NCI-H1930 (cell line): ENCODE measurements around the gene GID4.
"Not testable (repeated sequence)": the region's sequence is repeated elsewhere in the genome, so short reads cannot be mapped to it uniquely, and the experiment has no call there.

Source experiments
- DNase-seq, 2 experiments: peaks; one replicate each; lab custom pipeline; 2025; lab: John Stamatoyannopoulos, UW

The GID4 gene

DNA sequence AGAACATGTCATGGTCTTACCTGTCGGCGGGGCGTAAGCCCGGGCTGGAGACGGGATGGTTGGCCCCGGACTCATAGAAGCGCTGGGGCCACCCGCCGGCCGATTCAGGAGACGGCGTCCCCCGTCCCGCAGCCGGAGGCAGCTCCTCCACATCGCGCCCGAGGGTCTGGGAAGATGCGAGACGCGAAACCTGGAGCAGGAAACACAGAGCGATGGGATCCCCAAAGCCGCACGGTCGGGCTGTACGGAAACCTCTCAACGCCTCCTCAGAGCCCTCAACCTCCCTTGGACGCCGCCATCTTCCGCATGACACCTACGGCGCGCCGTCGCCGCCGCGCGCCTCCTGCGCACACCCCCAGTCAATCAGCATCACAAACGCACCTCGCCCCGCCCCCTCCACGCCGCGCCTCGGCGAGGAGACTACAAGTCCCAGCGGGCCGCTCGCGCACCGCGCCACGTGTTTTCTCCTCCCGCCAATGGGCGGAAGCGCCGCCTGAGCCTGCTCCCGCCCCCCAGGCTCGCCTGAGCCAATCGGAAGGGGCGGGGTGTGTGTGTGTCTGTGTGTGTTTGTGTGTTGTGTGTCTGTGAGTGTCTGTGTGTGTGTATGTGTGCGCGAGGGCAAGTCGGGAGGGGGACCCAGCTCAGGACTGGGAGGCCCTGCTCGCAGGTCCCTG lies at the start of gene GID4, which contains the start of gene ATPAF2:
Gene GID4, plus strand, starts transcription at position 548 of the 674 bp plus-strand sequence. Its CDS starts 57 bp downstream, at position 605.
Gene ATPAF2, minus strand, starts transcription at position 308 of the 674 bp plus-strand sequence. Its CDS starts 155 bp downstream, at position 153.
- peak; percentile 97 to 99 for DNase-seq

DNA sequence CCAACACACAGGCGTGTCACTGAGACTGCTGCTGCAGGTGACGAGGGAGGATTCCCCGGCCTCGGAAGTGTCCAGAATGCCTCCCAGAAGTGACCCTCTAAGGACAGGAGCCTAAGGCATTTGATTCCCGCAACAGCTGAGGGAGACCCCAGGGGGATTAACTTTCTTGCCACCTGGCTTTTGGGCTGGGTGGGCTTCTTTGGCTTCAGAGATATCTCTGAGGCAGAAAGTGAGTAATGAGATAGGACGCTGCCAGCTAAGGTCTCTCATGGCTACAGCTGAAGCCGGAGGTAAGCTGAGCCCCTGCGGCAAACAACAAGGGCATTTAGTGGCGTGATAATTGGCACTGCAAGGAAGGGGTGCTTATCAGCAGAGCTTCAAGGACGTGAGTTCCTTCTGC lies 49.6 kb upstream of the GID4 start:
- DNase-seq, result no peak

DNA sequence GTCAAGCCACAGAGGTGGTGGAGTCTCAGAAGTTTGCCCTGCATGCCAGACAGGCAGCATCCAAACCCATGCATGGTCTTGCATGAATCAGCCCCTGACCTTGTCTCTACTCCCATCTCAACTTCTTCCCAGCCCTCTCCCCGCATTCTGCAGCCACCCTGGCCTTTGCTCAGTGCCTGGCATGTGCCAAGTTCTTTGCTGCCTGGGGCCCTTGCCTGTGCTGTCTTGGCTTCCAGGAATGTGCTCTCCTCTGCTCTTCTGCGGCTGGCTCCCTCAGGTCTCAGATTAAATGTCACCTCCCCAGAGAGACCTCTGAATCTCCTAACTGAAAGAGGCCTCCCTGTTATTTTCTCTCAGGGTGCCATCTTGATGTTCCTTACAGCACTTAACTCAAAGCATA lies 48.9 kb upstream of the GID4 start:
- no peak for DNase-seq

DNA sequence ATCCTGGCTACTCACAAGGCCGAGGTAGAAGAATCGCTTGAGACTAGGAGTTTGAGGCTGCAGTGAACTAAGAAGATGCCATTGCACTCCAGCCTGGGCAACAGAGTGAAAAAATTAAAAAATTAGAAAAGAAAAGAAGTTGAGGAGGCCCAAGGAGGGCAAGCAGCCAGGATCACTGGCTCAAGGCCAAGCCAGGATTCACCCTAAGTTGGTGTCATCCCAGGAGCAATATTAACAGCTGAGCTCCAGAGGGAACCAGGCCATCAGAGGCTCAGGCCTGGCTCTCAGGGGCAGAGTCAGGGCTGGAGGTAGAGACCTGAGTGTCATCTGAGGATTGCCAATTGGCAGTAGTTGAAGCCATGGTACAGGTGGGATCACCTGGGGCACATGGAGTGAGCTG lies 45.8 kb upstream of the GID4 start:
- no peak for DNase-seq

DNA sequence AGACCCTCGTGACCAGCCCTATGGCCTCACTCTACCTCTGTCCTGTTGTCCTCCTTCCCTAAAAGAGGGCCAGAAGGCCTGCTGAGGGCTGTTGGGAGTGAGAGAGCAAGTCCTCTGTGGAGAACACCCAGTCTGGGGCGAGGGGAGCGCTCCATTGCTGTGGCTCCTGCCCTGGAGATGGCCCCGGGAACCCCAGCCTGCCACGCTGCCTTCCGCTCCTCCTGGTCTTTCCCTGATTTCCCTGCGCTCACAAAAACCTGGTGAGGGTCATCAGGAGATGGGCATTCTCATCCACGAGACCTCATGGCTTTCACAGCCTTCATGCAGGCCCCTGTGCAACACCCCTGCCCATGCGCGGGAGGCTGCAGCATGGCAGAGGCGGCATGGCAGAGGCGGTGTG lies 45.4 kb upstream of the GID4 start:
- no peak for DNase-seq

DNA sequence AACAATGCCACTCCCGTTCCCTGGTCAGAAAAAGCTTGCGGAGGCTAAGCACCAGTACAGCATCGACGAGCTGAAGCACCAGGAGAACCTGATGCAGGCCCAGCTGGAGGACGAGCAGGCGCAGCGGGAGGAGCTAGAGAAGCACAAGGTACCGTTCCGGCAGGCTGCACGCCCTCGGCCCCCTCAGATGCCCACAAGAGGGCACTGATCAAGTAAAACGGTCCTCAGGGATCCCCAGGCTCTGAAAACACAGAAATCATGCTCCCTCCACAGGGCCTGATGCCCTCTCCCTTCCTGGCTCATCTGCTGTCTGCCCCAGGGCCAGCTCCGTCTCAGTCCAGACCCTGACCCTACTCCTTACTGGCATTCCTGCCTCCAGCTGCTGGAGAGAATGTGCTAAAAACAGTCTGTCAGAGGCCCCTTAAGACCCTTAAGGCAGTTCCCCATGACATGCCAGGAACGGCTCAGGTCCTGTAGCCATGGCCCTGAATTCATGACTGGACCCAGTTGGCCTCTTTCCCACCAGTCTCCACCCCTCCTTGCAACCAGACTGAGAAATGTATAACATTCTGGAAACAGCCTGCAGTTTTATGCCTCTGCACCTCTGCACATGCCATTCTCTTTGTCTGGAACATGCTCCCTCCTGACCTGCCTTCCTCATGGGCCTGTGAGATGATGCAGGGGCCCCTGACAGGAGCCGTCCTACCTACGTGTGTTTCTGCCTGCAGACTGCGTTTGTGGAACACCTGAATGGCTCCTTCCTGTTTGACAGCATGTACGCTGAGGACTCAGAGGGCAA lies 44.7 kb upstream of the GID4 start:
- peak; percentile 7 to 24 for DNase-seq

DNA sequence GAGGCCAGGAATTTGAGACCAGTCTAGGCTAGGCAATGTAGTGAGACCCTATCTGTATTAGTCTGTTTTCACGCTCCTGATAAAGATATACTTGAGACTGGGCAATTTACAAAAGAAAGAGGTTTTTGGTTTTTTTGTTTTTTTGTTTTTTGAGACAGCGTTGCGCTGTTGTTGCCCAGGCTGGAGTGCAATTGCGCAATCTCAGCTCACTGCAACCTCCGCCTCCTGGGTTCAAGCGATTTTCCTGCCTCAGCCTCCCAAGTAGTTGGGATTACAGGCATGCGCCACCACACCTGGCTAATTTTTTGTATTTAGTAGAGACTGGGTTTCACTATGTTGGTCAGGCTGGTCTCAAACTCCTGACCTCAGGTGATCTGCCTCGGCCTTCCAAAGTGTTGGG lies 43.3 kb upstream of the GID4 start:
- DNase-seq, result not testable (repeated sequence)

DNA sequence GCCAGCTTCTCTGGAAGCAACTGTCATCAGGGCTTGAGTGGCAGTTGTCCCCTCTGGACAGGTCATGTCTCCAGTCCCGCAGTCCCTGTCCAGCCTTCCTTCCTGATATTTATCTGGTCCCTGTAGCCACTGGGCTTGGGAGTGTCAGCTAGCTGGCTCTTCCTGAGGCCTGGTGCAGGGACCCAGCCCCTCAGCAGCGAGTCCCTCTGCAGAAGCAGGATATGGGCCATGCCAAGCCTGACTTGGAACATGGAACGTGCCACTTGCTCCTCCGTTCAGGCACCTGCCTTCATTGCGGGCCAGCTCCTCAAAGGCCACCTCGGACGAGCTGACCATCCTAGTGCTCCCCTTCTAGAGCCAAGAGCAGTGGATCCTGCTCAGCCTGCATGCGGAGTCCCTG lies 40.3 kb upstream of the GID4 start:
- no peak for DNase-seq

DNA sequence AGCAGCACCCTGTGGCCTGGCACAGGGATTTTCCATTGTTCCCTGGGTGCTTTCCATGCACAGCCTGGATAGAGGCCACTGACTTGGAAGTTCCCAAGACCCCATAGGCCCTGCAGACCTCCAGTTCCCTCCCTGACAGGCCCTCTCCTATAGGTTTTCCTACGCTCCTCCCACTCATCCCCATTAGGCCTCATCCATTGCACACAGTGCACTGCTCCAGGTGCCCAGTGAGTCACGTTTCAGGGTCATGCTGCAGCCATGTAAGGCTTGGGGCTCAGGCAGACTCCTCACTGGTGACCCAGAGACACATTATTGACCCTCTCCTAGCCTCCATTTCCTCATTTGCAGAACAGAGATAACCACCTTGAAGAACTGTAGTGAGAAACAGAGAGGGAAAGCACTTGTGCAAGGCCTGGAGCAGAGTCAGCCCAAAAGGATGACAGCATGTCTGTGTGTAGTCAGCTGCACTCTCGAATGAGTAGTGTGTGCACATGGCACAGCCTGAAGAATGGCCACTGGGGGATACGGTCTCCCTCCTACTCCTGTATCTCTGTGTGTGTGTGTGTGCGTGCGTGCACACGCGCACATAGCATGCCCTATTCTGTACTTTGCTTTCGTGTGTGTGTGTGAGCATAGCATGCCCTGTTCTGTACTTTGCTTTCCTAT lies 39.7 kb upstream of the GID4 start:
- no peak for DNase-seq

DNA sequence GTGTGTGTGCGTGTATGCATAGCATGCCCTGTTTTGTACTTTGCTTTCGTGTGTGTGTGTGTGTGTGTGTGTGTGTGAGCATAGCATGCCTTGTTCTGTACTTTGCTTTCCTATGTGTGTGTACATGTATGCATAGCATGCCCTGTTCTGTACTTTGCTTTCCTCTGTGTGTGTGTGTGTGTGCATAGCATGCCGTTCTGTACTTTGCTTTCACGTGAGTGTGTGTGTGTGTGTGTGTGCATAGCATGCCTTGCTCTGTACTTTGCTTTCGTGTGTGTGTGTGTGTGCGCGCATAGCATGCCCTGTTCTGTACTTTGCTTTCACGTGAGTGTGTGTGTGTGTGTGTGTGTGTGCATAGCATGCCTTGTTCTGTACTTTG lies 39.2 kb upstream of the GID4 start:
- no peak for DNase-seq

DNA sequence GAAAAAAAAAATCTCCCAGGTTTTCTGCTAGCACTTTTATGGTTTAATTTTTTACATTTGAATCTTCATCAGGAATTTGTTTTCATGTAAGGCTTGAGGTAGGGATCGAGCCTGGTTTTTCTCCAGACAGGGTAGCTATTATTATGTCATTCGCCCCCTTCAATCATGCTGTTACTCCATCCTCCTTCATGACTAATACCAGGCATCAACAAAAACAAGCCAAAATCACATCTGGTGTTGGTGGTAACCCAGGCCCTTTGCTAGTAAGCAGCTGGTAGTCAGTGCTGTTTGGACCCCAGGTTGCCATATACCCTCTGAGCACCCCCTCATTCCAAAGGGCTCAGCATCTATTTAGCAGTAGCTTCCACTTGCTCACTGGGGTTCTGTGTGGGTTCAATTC lies 37.0 kb upstream of the GID4 start:
- no peak for DNase-seq

DNA sequence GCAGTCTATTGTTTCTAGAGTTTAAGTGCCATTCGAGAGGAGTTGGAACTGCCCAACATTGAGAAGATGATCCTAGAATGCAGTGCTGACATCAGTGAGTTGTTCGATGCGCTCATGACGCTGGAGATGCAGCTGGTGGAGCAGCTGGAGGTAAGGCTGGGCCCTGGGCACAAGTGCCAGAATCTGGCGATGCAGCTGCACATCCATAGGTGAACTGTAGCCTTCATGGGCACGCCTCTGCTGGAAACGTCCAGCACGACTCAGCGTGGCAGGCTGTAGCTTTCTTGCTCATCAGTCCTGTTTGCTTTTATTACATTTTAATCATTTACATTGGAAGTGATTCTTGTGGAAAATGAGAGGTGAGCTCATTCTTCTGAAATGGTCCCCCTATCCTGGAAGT lies 34.9 kb upstream of the GID4 start:
- no peak for DNase-seq

DNA sequence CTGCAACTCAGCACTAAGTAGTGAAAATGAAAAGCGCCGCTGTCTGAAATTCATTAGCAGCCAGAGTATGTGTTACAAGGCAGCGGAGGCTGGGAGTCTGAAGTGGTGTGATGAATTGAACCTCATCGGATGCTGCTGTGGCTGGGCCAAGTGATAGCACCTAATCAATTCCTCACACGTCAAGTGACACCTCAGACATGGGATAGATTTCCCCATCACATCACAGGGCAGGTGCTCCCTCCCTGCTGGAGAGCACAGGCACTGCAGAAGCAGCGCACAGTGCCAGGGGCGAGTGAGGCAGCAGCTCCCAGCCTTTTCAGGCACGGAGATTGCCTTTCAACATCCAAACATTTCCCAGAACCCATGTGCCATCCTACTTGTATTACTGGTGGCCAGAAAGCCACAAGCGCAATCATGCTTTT lies 34.3 kb upstream of the GID4 start:
- no peak for DNase-seq

DNA sequence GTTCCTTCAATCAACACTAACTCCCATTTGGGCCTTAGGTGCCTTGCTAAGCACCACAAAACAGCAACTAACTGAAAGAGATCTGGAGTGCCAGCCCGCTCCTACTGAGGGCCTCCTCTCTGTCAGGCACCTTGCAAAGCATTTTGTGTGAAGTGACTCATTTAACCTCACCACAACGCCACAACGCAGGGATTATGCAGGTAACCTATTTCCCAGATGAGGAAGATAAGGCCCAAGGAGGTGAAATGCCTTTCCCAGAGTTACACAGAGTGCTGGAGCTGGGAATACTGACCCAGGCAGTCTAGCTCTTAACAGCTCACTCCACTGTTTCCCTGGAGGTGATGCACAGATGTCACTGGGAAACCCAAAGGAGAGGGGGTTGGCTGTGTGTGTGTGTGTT lies 33.7 kb upstream of the GID4 start:
- DNase-seq, result no peak

DNA sequence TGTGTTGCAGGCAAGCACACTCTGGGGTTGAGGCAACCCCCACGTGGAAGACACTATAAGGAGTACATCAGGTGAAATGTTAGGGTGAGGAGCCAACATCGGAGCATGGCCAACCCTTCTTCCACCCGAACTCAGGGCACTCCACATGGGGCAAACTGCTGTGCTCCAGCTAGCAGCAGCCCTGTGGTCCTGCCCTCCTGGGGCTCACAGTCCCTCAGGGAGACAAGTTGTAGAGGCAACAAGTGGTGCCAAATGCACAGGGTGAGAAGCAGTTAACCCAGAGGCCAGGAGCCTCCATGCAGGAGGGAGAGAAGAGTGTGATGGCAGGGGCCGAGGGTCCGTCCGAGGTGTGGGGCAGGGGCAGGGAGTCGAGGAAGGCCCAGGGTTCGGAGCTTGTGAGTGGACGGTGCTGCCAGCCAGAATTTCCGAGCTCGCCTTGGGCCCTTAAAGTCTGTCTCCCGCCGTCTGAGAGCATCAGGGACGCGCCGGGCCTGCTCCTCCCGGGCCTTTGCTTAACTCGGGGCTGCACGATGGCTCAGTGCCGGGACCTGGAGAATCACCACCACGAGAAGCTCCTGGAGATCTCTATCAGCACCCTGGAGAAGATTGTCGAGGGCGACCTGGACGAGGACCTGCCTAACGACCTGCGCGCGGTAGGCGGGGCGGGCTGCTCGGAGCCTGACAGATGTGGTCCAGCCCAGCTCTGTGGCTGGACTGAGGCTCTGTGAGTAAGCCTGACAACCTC lies 32.5 kb upstream of the GID4 start:
- DNase-seq, result no peak

DNA sequence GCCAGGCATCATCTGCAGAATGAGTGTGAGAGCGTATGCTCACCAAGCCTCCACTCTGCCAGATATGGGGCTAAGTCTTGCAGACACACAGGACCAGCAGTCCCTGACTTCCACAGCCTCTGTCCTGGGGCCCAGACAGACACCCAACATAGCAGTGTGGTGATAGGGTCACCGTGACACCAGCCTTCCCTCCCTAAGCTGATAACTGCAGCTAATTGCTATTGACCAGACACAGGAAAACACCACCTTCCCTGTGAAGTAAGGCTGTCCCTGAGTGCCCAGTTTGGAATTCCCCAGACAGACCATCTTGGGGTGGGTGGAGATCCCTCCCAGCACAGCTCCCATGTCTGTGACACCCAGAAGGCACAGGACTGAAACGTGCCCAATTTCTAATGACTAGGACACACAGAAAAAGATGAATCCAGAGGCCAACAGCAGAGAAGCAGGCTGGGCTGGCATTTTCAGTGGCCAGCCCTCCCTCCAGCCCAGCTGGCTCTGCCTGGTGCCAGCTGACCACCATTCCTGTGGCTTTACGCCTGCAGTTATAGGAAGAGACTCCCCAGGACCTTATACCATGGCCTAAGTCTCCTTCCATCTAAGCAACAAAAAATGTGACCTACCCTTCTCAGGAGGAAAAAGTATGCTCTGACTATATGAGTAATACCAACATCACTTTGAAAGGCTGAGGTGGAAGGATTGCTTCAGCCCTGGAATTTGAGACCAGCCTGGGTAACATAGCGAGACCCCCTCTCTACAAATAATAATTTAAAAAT lies 30.5 kb upstream of the GID4 start:
- no peak for DNase-seq

DNA sequence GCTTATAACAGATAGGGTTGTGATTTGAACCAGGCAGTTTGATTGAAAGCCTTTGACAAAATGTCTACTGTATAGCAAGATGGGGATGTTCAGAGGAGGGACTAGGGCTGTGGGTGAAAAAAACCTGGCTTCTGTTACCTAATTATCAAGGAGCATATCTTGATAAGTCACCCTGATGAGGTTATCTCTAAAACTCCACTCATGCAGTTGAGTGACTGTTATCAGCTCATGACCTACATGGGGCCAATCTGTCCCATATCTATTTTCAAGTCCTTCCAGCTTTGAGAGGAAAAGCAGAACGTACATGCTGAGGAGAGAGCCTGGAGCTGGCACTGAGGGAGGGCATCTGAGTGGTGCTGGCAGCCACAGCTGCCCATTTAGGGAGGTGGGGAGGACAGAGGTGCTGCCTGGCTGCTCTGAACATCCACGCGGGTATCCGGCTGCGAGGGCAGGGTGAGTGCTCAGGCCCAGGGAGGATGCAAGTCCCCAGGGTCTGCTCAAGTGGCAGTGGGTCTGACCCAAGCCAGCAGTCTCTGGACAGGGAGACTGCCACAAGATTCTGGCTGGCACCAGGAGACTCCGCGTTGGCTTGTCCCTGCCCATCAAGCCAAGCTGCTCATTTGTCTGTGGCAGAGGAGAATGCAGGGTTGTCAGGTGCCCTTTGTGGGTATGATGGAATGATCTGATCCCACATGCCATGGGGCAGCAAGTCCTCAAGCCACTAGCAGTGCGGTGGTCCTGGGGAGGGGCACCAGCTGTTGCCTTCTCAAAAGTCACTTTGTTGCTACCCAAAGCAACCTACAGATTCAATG lies 29.4 kb upstream of the GID4 start:
- DNase-seq, result no peak

DNA sequence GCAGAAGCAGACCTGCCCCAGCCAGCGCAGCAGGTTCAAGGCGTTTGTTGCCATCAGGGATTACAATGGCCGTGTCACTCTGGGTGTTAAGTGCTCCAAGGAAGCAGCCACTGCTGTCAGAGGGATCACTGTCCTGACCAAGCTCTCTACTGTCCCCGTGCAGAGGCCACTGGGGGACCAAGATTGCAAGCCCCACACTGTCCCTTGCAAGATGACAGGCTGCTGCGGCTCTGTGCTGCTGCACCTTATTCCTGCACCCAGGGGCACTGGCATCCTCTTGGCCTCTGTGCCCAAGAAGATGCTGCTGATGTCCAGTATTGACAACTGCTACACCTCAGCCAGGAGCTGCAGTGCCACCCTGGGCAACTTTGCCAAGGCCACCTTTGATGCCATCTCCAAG lies 27.9 kb upstream of the GID4 start:
- DNase-seq, result no peak

DNA sequence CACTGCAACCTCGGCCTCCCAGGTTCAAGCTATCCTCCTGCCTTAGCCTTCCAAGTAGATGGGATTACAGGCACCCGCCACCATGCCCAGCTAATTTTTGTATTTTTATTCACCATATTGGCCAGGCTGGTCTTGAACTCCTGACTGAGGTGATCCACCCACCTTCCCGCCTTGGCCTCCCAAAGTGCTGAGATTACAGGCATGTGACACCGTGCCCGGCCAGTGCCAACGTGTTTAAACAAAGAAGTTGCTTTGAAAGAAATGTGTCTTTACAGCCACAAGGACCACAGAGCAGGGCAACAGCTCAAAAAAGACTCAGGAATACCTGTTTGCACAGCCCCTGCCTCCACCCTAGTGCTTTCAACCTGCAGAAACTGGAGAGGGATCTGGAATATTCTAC lies 25.2 kb upstream of the GID4 start:
- DNase-seq, result no peak

DNA sequence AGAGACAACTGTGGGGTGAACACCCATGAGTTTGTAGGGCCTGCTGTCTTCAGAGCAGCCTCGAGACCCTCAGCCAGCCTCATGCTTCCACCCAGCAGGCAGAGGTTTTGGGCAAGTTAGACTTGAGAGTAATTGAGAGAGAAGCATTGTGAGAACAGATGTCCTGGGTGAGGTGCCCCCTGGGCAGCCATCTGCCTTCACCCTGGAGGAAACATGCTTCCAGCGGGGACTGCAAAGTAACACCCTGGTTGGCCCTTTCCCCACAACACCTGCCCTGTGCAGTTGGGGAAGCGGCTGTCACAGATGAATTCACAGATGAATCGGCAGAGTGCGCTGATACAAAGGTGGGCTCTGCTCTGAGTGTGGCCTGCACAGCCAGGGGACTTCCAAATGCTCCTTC lies 23.6 kb upstream of the GID4 start:
- DNase-seq, result no peak

DNA sequence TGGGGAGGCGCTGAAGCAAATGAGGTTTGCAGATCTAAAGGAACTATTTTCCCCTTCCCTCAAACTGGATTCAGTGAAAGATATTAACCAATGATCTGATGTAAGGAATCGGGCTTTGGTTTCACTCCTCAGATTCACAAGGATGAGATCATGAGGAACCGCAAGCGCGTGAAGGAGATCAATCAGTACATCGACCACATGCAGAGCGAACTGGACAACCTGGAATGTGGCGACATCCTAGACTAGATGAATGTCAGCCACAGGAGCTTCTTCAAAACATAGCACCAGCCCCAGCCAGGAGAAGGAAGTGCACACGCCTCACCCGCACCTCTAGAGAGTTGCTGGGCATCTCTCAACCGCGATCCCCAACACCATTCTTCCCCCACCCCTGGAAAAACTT lies 22.8 kb upstream of the GID4 start:
- DNase-seq, result no peak
